HCT116 (cell line): Measurements from ENCODE around the gene PCDHGC5.

Experiments
- EZH2phosphoT487 ChIP-seq: fragments of 200-600 bp; IDR thresholded peaks from 2 replicates; pipeline ENCODE4 v1.6.1; 2018; ENCODE audit warnings: antibody characterized with exemption, borderline replicate concordance
- ZNF274 ChIP-seq: fragments of 200-500 bp; sonication (Bioruptor generic); IDR thresholded peaks from 2 replicates; pipeline ENCODE4 v1.6.1; 2014; ENCODE audit warnings: mild to moderate bottlenecking, low read depth, low read length, inconsistent platforms

GRCh38 chr5:141512911-141513626 lies 24.2 kb downstream of the PCDHGC5 start:
- TF ChIP-seq ZNF274 (no peak), EZH2phosphoT487 (no peak)
